ENCODE measurements around the gene ST6GALNAC2.
"Not testable (repeated sequence)": the region's sequence is repeated elsewhere in the genome, so short reads cannot be mapped to it uniquely, and the experiment has no call there.

Gene ST6GALNAC2

GRCh38 chr17:76585649-76586593 lies at the start of gene ST6GALNAC2:
ST6GALNAC2 (minus strand) TSS chr17:76585860; CDS start chr17:76585808, 52 bp downstream.
- DNase-seq (ENCODE audit: low read depth, low spot score), result no peak

- no peak for DNase-seq (ENCODE audit: low read depth, low spot score)
Measured at GRCh38 chr17:76635039-76635438, 49.4 kb upstream of the ST6GALNAC2 start.

GRCh38 chr17:76633628-76634328 lies 48.1 kb upstream of the ST6GALNAC2 start:
- no peak for DNase-seq (ENCODE audit: low read depth, low spot score)

GRCh38 chr17:76631821-76632565 lies 46.3 kb upstream of the ST6GALNAC2 start:
- DNase-seq (ENCODE audit: low read depth, low spot score), result no peak

- DNase-seq (ENCODE audit: low read depth, low spot score), result no peak
Measured at GRCh38 chr17:76630151-76630550, 44.5 kb upstream of the ST6GALNAC2 start.

GRCh38 chr17:76627510-76627909 lies 41.9 kb upstream of the ST6GALNAC2 start:
- DNase-seq (ENCODE audit: low read depth, low spot score), result no peak

GRCh38 chr17:76626442-76626841 lies 40.8 kb upstream of the ST6GALNAC2 start:
- DNase-seq (ENCODE audit: low read depth, low spot score), result no peak

GRCh38 chr17:76625496-76625895 lies 39.8 kb upstream of the ST6GALNAC2 start:
- no peak for DNase-seq (ENCODE audit: low read depth, low spot score)

GRCh38 chr17:76623271-76624146 lies 37.8 kb upstream of the ST6GALNAC2 start:
- peak; percentile 34 for DNase-seq (ENCODE audit: low read depth, low spot score)

GRCh38 chr17:76617838-76618237 lies 32.2 kb upstream of the ST6GALNAC2 start:
- DNase-seq (ENCODE audit: low read depth, low spot score), result no peak

GRCh38 chr17:76614912-76615617 lies 29.4 kb upstream of the ST6GALNAC2 start:
- DNase-seq (ENCODE audit: low read depth, low spot score), result no peak

GRCh38 chr17:76614064-76614759 lies 28.6 kb upstream of the ST6GALNAC2 start:
- not testable (repeated sequence) for DNase-seq (ENCODE audit: low read depth, low spot score)

GRCh38 chr17:76612977-76613851 lies 27.6 kb upstream of the ST6GALNAC2 start:
- DNase-seq (ENCODE audit: low read depth, low spot score), result no peak

GRCh38 chr17:76612465-76612864 lies 26.8 kb upstream of the ST6GALNAC2 start:
- no peak for DNase-seq (ENCODE audit: low read depth, low spot score)

- no peak for DNase-seq (ENCODE audit: low read depth, low spot score)
Measured at GRCh38 chr17:76611758-76612157, 26.1 kb upstream of the ST6GALNAC2 start.

GRCh38 chr17:76611080-76611749 lies 25.6 kb upstream of the ST6GALNAC2 start:
- not testable (repeated sequence) for DNase-seq (ENCODE audit: low read depth, low spot score)

GRCh38 chr17:76606685-76607084 lies 21.0 kb upstream of the ST6GALNAC2 start:
- DNase-seq (ENCODE audit: low read depth, low spot score), result not testable (repeated sequence)

GRCh38 chr17:76601065-76601464 lies 15.4 kb upstream of the ST6GALNAC2 start:
- DNase-seq (ENCODE audit: low read depth, low spot score), result no peak

Data from activated CD4-positive, CD25-positive, alpha-beta regulatory T cell treated with anti-CD3 and anti-CD28 coated beads, Interleukin-2, amount 50 U/mL, for 16 hours (primary cell).